ENCODE data around the gene AKR1C2. TPM values are rescaled to one million over a fixed set of nuclear protein-coding genes. Genes with fewer than 3 reads are reported as not detected.
"Not testable (repeated sequence)": the region's sequence is repeated elsewhere in the genome, so short reads cannot be mapped to it uniquely, and the experiment has no call there.

Gene AKR1C2
- total RNA-seq, 1 experiment from 2014 or later: 0.25 TPM

- H3K27ac ChIP-seq (ENCODE audit: low read depth, low read length); H3K9me3 ChIP-seq (ENCODE audit: control insufficient read depth in 1 of 2, insufficient read depth in 1 of 2, low read depth in 1 of 2, low read length in 2 of 2); RAD21 ChIA-PET (ENCODE audit: low non-redundant PET in 1 of 2, low total read pairs in 2 of 2, uncharacterized antibody in 2 of 2, unreplicated experiment in 2 of 2); H3K9me2 ChIP-seq (ENCODE audit: insufficient read depth); H2AFZ ChIP-seq (ENCODE audit: low read depth, low read length, poor library complexity, severe bottlenecking); H3K79me2 ChIP-seq (ENCODE audit: insufficient read depth, low read length); BruUV-seq (replicated peaks); H3K4me1 ChIP-seq (ENCODE audit: control insufficient read depth in 1 of 2, insufficient read depth in 2 of 2, low read length in 2 of 2); H3K4me2 ChIP-seq (ENCODE audit: low read length); H4K20me1 ChIP-seq (ENCODE audit: insufficient read depth); POLR2A ChIA-PET; H3K9ac ChIP-seq (ENCODE audit: low read length); H3K27me3 ChIP-seq (ENCODE audit: insufficient read depth, low read length); CTCF ChIA-PET; ATAC-seq; intact Hi-C loops (cut with micrococcal nuclease); H3K4me3 ChIP-seq (replicated peaks in 1 of 2; ENCODE audit: low read depth in 1 of 2, low read length in 2 of 2); H3K36me3 ChIP-seq (ENCODE audit: control insufficient read depth in 1 of 2, insufficient read depth in 2 of 2, low read length in 2 of 2); DNase-seq (ENCODE audit: low read depth, low spot score): not testable (repeated sequence)
Measured at GRCh38 chr10:5014200-5014910, 10.7 kb upstream of the AKR1C2 start.

- H4K20me1 ChIP-seq (ENCODE audit: insufficient read depth): no peaks in the 10 kb centered on the region
- H3K9ac ChIP-seq (ENCODE audit: low read length): no peak overlapping the region
- no peak for DNase-seq (ENCODE audit: low read depth, low spot score)
- no peak overlapping the region for H3K4me2 ChIP-seq (ENCODE audit: low read length)
- no peak overlapping the region for H2AFZ ChIP-seq (ENCODE audit: low read depth, low read length, poor library complexity, severe bottlenecking)
- RAD21 ChIA-PET (ENCODE audit: low non-redundant PET in 1 of 2, low total read pairs in 2 of 2, uncharacterized antibody in 2 of 2, unreplicated experiment in 2 of 2): no interaction called here
- no peaks in the 10 kb centered on the region for H3K9me3 ChIP-seq (ENCODE audit: control insufficient read depth in 1 of 2, insufficient read depth in 1 of 2, low read depth in 1 of 2, low read length in 2 of 2)
- POLR2A ChIA-PET: no interaction called here
- TF ChIP-seq JUND (IDR thresholded peaks at IDR 0.05) (no peak), SRF (IDR thresholded peaks at IDR 0.05; ENCODE audit: low read depth) (no peak)
- no peak overlapping the region for H3K27ac ChIP-seq (ENCODE audit: low read depth, low read length)
- H3K27me3 ChIP-seq (ENCODE audit: insufficient read depth, low read length): no peaks in the 10 kb centered on the region
- BruUV-seq (replicated peaks): no TSS peak
- no peaks in the 10 kb centered on the region for H3K9me2 ChIP-seq (ENCODE audit: insufficient read depth)
- ATAC-seq: no peak
- CTCF ChIA-PET: no interaction called here
- intact Hi-C loops (cut with micrococcal nuclease): no loop called here
- no peaks in the 10 kb centered on the region for H3K79me2 ChIP-seq (ENCODE audit: insufficient read depth, low read length)
- no peak overlapping the region for H3K4me3 ChIP-seq (replicated peaks in 1 of 2; ENCODE audit: low read depth in 1 of 2, low read length in 2 of 2)
- H3K36me3 ChIP-seq (ENCODE audit: control insufficient read depth in 1 of 2, insufficient read depth in 2 of 2, low read length in 2 of 2): no peaks in the 10 kb centered on the region
- H3K4me1 ChIP-seq (ENCODE audit: control insufficient read depth in 1 of 2, insufficient read depth in 2 of 2, low read length in 2 of 2): 0 out of 4 replicates have a peak, but pooled peaks cover 0 to 3% of the 10 kb centered on the region in 2 experiments
Measured at GRCh38 chr10:5013385-5013784, 9.7 kb upstream of the AKR1C2 start.

DNA sequence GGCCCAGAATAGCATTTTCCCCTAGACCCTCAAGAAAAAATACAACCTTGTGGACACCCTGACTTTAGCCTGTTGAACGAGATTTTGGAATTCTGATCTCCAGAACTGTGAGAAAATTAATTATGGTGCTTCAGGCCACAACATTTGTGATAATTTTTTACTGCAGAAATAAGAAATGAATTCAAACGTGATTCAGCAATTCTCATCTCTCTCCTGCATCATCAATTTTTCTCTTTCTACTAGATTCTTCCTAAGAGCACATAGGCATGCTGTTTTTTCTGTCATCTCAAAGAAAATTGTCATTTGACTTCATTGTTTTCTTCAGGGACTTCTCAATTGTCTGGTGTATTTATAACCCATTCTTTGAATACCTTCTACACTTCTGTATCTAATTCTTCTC lies 8.9 kb upstream of the AKR1C2 start:
- H3K4me2 ChIP-seq (ENCODE audit: low read length): no peak overlapping the region
- ChIA-PET CTCF (no interaction called here), RAD21 (ENCODE audit: low non-redundant PET in 1 of 2, low total read pairs in 2 of 2, uncharacterized antibody in 2 of 2, unreplicated experiment in 2 of 2) (no interaction called here), POLR2A (no interaction called here)
- DNase-seq (ENCODE audit: low read depth, low spot score) (no peak), ATAC-seq (no peak)
- H3K9me3 ChIP-seq (ENCODE audit: control insufficient read depth in 1 of 2, insufficient read depth in 1 of 2, low read depth in 1 of 2, low read length in 2 of 2): no peaks in the 10 kb centered on the region
- H3K79me2 ChIP-seq (ENCODE audit: insufficient read depth, low read length): no peaks in the 10 kb centered on the region
- intact Hi-C loops (cut with micrococcal nuclease): no loop called here
- H3K9me2 ChIP-seq (ENCODE audit: insufficient read depth): no peaks in the 10 kb centered on the region
- H3K4me1 ChIP-seq (ENCODE audit: control insufficient read depth in 1 of 2, insufficient read depth in 2 of 2, low read length in 2 of 2): 0 out of 4 replicates have a peak, but pooled peaks cover 0 to 3% of the 10 kb centered on the region in 2 experiments
- no peaks in the 10 kb centered on the region for H3K27me3 ChIP-seq (ENCODE audit: insufficient read depth, low read length)
- no peaks in the 10 kb centered on the region for H4K20me1 ChIP-seq (ENCODE audit: insufficient read depth)
- H2AFZ ChIP-seq (ENCODE audit: low read depth, low read length, poor library complexity, severe bottlenecking): no peak overlapping the region
- BruUV-seq (replicated peaks): no TSS peak
- no peak overlapping the region for H3K4me3 ChIP-seq (replicated peaks in 1 of 2; ENCODE audit: low read depth in 1 of 2, low read length in 2 of 2)
- H3K36me3 ChIP-seq (ENCODE audit: control insufficient read depth in 1 of 2, insufficient read depth in 2 of 2, low read length in 2 of 2): no peaks in the 10 kb centered on the region
- H3K9ac ChIP-seq (ENCODE audit: low read length): no peak overlapping the region
- H3K27ac ChIP-seq (ENCODE audit: low read depth, low read length): no peak overlapping the region
- TF ChIP-seq ELF1 (IDR thresholded peaks at IDR 0.05; ENCODE audit: borderline replicate concordance, low read depth) (no peak), RAD21 (IDR thresholded peaks at IDR 0.05; ENCODE audit: low read depth) (no peak), SRF (IDR thresholded peaks at IDR 0.05; ENCODE audit: low read depth) (no peak), POLR2A (IDR thresholded peaks at IDR 0.05; ENCODE audit: borderline replicate concordance, extremely low read depth, insufficient read depth, insufficient read length) (no peak), JUND (IDR thresholded peaks at IDR 0.05) (no peak), POLR2AphosphoS5 (IDR thresholded peaks at IDR 0.05; ENCODE audit: low read depth, low read length) (no peak), CEBPB (IDR thresholded peaks at IDR 0.05; ENCODE audit: low read depth) (no peak), ATF3 (IDR thresholded peaks at IDR 0.05) (no peak), FOSL1 (IDR thresholded peaks at IDR 0.05; ENCODE audit: low read depth) (no peak), ZNF274 (IDR thresholded peaks at IDR 0.05; ENCODE audit: low read depth, low read length) (no peak)
- TF ChIP-seq, protein P1, sequence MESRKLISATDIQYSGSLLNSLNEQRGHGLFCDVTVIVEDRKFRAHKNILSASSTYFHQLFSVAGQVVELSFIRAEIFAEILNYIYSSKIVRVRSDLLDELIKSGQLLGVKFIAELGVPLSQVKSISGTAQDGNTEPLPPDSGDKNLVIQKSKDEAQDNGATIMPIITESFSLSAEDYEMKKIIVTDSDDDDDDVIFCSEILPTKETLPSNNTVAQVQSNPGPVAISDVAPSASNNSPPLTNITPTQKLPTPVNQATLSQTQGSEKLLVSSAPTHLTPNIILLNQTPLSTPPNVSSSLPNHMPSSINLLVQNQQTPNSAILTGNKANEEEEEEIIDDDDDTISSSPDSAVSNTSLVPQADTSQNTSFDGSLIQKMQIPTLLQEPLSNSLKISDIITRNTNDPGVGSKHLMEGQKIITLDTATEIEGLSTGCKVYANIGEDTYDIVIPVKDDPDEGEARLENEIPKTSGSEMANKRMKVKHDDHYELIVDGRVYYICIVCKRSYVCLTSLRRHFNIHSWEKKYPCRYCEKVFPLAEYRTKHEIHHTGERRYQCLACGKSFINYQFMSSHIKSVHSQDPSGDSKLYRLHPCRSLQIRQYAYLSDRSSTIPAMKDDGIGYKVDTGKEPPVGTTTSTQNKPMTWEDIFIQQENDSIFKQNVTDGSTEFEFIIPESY (IDR thresholded peaks at IDR 0.05; ENCODE audit: extremely low read depth, insufficient replicate concordance, low read length): no peak
- TF ChIP-seq, protein P2, sequence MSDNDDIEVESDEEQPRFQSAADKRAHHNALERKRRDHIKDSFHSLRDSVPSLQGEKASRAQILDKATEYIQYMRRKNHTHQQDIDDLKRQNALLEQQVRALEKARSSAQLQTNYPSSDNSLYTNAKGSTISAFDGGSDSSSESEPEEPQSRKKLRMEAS (IDR thresholded peaks at IDR 0.05): no peak

Measured in HCT116 (cell line).